Stimulated activated CD4-positive, alpha-beta T cell treated with anti-CD3 and anti-CD28 coated beads, Interleukin-1b, Interleukin-23, amount 100 ng/mL, for 4 hours (primary cell): Measurements from ENCODE around the gene MUC2.

Source experiments
- DNase-seq, 2 donors: peaks; one replicate each; pipeline ENCODE4 v3.0.0-alpha.2; 2020; ENCODE audit warnings: low read depth in 2 of 2

The MUC2 gene

DNA sequence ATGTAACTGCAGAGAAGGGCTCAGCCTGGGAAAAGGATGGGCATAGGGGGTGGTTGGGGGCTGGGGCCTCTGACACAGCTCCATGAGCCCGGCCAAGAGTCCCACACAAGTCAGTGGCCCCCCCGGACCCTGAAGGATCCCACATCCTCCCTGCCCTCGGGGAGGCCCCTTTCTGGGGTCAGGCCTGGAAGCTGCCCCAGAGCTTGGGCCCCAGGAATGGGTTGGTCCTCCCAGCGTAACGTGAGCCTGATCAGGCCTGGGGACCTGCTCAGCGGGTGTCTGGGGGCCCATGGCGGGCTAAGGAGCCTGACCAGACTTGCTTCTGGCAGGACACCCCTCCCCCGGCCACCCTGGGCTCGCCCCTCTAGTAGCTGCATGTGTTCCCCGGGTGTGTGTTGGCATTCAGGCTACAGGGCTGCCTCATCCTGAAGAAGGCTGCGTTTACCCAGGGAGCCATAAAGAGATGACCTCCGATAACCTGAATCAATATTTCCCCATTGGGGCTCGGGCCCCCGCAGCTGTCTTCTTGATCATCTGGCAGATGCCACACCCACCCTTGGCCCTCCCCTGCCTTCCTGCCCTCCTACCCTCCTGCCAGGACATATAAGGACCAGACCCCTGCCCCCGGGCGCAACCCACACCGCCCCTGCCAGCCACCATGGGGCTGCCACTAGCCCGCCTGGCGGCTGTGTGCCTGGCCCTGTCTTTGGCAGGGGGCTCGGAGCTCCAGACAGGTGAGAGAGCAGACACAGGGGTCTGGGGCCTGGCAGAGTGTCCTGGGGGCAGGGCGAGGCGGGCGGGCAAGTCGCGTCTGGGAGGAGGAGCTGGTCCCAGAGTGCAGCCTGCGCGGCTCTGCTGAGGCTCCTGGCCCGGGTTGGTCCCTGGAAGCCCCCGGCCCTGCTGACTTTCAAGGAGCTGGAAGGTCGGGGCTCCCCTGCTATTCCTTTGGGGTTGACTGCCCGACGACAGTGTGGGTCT, at the start of gene MUC2:
MUC2 (plus strand) TSS at position 631 of the 978 bp plus-strand sequence.
- DNase-seq: no peak

DNA sequence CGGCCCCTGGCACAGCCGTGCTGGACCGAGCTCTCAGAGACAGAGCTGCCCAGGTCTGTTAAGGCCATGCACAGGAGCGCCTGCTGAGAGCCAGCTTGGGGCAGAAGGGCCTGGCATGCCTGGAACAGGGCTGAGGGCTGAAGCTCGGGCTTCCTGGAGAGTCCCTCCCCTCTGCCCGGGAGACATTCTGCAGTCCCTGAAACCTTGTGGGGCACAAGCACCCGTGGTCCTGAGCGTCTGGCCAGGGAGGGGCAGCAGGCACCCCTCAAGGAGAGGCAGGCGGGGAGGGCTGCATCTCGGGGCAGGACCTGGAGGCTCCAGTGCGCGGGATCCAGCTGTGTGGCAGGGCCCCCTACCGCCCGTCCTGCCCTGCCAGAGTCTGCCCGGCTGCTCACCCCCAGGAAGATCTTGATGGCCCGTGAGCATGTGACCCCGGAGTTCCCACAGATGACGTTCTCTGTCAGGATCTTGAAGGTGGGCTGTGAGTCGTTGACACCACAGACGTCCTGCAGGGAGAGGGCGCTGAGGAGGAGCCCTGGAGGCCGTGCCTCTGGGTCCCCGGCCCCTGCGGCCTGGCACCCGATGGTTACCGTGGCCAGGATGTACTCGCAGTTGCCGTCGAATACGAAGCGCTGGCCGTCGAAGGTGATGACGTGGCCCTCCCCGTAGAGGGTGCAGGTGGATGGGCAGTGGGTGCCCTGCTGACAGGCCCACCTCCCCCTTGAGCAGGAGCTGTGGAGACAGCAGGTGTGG, 49.1 kb upstream of the MUC2 start:
- no peak for DNase-seq

GRCh38 chr11:1026163-1026450, 48.6 kb upstream of the MUC2 start:
- no peak for DNase-seq

DNA sequence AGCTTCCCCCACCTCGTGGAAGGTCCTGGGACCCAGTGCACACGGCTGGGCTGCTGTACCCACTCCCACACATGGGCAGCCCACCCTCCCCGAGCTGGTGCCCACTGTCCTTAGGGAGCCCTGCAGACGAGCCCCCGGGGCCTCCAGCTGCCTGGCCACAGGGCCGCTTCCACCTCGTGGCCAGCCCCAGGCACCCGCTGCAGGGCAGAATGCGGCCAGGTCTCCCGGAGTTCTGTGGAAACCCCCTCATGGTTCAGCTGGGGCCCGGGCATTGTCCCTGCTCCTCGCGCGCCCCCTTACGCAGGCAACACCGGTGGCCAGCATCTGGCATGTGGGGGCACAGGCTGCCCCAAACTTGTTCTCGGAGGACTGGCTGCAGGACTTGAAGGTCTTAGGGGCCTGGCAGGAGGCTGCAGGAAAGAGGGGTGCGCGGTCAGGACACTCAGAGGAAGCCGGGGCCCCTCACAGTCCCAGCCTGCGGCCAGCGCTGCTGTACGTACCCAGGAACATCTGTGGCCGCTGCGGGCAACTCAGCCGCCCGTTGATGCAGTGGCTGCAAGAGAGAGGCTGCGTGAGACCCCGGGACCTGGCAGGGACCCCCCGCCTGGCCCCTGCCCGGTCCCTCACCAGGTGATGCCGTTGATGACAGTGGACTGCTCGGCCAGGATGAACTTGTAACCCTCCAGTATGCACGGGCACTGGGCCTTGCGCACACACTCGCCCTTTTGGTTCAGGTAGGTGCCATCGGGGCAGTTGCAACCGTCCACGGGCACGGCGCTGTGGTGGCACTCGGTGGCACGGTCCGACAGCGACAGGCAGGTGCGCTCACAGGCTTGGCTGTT, 47.8 kb upstream of the MUC2 start:
- no peak for DNase-seq

DNA sequence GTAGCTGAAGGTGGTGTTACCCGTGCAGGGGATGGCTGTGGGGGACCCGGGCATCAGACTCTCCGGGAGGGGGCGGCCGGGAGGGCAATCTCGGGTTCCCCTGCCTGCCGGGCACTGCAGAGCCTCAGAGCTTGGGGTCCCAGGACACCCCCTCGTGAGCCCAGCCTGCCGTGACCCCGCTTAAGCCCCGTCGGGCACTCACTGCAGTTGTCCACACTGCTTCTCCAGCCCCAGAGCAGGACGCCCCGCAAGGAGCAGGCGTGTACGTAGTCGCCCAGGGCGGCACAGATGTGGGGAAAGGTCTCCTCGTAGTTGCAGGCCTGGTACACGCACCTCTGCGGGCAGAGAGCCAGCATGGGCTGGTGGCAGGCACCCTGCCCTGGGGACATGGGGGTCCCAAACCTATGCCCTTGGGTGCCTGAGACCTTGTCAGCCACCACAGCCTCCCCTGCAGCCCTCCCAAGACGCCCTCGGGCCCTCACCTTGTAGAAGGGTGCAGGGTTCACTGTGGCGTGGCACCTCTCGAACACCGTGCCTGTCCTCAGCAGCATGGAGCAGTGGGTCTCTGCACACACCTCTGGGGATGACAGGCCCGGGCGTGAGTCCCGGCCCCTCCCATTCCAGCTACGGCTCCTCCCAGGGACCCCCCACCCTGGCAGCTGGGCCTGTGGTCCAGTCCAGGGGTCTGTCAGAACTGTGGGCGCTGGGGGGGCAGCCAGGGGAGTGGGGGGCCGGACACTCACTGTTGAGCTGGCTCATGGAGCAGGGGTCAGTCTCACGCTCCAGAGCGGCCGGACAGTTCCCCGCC, 47.0 kb upstream of the MUC2 start:
- no peak for DNase-seq

DNA sequence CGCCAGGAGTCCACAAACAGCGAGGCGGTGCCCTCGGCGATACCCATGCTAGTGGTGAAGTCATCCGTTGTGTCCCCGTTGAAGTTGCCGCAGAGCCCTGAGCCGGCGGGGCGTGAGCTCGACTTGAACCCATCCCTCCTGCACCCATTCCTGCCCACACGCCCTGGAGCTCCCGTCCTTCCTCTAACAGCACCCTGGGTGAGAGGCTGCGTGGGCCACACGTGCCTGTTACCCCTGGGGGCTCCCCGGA, 46.5 kb upstream of the MUC2 start:
- DNase-seq: no peak

DNA sequence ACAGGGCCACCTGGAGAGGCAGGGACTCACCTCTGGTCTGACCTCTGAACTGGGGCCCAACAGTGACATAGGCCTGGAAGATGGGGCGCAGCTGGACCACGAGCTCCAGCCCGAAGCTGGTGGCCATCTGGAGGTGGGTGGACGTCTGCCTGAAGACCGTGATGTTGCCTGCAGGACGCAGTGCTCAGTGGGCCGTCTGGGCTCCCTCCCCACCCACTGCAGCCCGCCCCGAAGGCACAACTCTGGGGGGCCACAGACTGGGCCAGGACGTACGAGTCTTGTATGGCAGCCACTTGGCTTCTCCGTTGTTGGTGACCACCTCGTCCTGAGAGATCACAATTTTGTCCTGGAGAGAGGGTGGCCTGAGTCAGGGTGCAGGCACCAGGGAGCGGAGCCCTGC, 46.1 kb upstream of the MUC2 start:
- no peak for DNase-seq

- DNase-seq: no peak
These were observed 45.6 kb upstream of the MUC2 start for GRCh38 chr11:1029051-1029450.

GRCh38 chr11:1029654-1030053, 45.0 kb upstream of the MUC2 start:
- DNase-seq: no peak

GRCh38 chr11:1030086-1030485, 44.6 kb upstream of the MUC2 start:
- no peak for DNase-seq

GRCh38 chr11:1030556-1030955, 44.1 kb upstream of the MUC2 start:
- no peak for DNase-seq

- DNase-seq: no peak
These were observed 43.4 kb upstream of the MUC2 start for GRCh38 chr11:1031121-1031899.

GRCh38 chr11:1032310-1032891, 42.3 kb upstream of the MUC2 start:
- no peak for DNase-seq

GRCh38 chr11:1033016-1033798, 41.5 kb upstream of the MUC2 start:
- DNase-seq: no peak

DNA sequence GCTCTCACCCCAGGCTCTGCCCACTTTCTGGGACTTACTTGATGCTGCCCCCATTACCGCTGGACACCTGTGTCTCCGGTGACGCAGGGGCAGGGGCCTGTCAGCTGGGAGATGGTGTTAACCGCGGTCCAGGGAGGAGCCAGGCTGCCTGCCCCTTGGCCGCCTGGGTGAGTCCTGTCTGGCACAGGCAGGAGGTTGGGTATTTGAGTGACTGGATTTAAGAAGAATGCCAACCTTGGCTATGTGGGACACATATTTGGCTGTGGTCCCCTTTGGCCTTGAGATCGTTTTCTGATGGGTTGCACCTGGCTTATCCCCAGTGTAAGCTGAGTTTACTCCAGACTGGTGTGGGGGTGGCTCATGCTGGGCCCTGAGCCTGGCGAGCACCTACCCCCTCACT, 40.7 kb upstream of the MUC2 start:
- DNase-seq: no peak

DNA sequence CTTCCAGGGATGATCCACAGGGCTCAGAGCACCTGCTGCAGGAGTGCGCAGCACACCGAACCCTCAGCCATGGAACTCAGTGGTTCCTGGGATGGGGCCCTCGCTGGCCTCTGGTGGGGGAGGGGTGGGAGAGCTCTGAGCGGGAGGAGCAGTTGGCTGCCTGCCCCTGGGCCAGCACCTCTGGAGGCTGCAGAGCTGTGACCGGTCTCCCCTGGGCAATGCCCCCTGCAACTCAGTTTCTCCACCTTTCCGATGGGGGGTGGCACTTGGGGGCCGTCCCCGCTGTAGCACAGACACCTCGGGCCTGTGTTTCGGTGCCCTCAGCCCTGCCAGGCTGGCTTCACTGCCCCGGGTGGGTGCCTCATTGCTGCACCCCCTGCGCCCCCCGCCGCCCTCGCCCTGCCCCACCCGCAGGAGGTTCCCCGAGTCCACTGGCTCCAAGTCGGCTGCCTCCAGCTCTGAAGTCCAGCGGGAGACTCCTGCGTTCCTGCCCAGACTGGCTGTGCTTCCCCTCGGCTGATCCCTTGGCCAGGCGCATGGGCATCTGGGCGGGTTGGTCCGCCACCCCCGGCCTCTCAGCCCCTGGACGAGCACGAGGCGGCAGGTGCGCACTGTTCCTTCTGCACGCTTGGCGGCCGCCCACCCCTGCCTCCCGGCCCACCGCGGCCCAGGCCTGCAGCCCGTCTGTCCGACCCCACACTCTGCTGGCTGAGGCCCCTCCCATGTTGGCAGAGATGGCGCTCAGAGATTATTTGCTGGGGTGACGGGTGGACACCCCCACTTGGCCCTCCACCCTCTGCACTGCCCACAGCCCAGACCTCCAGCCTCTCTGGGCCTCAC, 40.0 kb upstream of the MUC2 start:
- DNase-seq: no peak

- no peak for DNase-seq
These were observed 38.9 kb upstream of the MUC2 start for GRCh38 chr11:1035577-1036283.

GRCh38 chr11:1036303-1036923, 38.3 kb upstream of the MUC2 start, which contains the start of gene MUC6:
Gene MUC6 (minus strand): TSS chr11:1036718. CDS start chr11:1036655, 63 bp downstream.
- DNase-seq: no peak
